Adrenal gland (tissue), 5 donors: ENCODE measurements around the gene ARL15.

ENCODE experiments used
- CTCF ChIP-seq, 6 experiments: fragments of 450-650 bp in 4 of 6; fragments of 200-600 bp in 2 of 6; sonication (generic) in 1 of 6; IDR thresholded peaks; 1 replicate in 5 of 6; 2 replicates in 1 of 6; pipeline versions ENCODE4 v1.5.1 to v1.8.0; 2016 to 2021; ENCODE audit warnings: antibody characterized with exemption in 6 of 6, mild to moderate bottlenecking in 2 of 6, moderate library complexity in 1 of 6
- POLR2A ChIP-seq, 2 donors: fragments of 450-650 bp; IDR thresholded peaks; one replicate each; pipeline ENCODE4 v1.6.1; 2017; ENCODE audit warnings: antibody characterized with exemption in 2 of 2, mild to moderate bottlenecking in 2 of 2, moderate library complexity in 1 of 2
- donor health status: DM: no; HTN: no; CAD: no.

GRCh38 chr5:54146916-54147315 is 163.5 kb downstream of the ARL15 start:
- TF ChIP-seq CTCF (IDR thresholded peaks at IDR 0.05) = no peak
- no peak for TF ChIP-seq POLR2A (IDR thresholded peaks at IDR 0.05)
